ENCODE measurements around the gene FAM163B.

Gene FAM163B

DNA sequence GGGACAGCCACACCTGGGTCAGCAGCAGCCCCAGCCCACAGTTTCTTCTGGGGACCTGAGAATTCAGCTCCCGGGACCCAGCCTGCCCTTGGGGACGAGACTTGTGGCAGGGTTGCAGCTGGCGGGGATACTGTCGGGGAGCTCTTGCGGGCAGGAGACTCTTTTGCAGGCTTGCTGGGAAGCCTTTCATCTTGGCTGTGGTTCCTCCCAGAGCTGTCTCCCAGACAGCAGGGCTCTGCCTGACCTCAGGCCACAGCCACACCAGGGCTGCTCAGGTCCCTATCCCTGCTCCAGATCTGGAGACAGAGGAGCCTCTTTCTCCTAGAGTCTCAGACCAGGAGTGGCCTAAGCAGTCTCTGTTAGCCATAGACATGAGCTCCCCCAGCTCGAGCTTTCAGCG, 79.7 kb downstream of the FAM163B start:
- Histone ChIP-seq H4K20me1 (ENCODE audit: control insufficient read depth, insufficient read depth, low read depth, low read length) (no peaks in the 10 kb centered on the region), H3K4me2 (ENCODE audit: low read length) (no peak overlapping the region), H3K36me3 (ENCODE audit: control insufficient read depth, low read length) (no peaks in the 10 kb centered on the region), H3K27me3 (ENCODE audit: control insufficient read depth, low read length) (peaks cover 13% of the 10 kb centered on the region), H3K9me2 (replicated peaks; ENCODE audit: control insufficient read depth, low read length) (no peaks in the 10 kb centered on the region), H3F3A (ENCODE audit: control insufficient read depth, insufficient read depth) (no peaks in the 10 kb centered on the region), H3K79me2 (ENCODE audit: control insufficient read depth, low read length) (no peaks in the 10 kb centered on the region), H3K9me3 (ENCODE audit: control insufficient read depth, insufficient read depth, low read length) (no peaks in the 10 kb centered on the region), H3K4me3 (ENCODE audit: low read length) (no peak overlapping the region), H3K27ac (ENCODE audit: low read depth, low read length) (no peak overlapping the region), H3K4me1 (ENCODE audit: control insufficient read depth, low read length) (peaks cover 9% of the 10 kb centered on the region)
- TF ChIP-seq EZH2phosphoT487 (IDR thresholded peaks at IDR 0.05; ENCODE audit: borderline replicate concordance, low read length) (no peak), CTCF (IDR thresholded peaks at IDR 0.05; ENCODE audit: low read depth, low read length, poor library complexity, severe bottlenecking) (no peak)

- Histone ChIP-seq H3K36me3 (ENCODE audit: control insufficient read depth, low read length) (no peaks in the 10 kb centered on the region), H3K9me2 (replicated peaks; ENCODE audit: control insufficient read depth, low read length) (no peaks in the 10 kb centered on the region), H3K4me2 (ENCODE audit: low read length) (no peak overlapping the region), H3K27ac (ENCODE audit: low read depth, low read length) (no peak overlapping the region), H3K79me2 (ENCODE audit: control insufficient read depth, low read length) (no peaks in the 10 kb centered on the region), H3K9me3 (ENCODE audit: control insufficient read depth, insufficient read depth, low read length) (no peaks in the 10 kb centered on the region), H3K4me3 (ENCODE audit: low read length) (no peak overlapping the region), H3F3A (ENCODE audit: control insufficient read depth, insufficient read depth) (no peaks in the 10 kb centered on the region), H4K20me1 (ENCODE audit: control insufficient read depth, insufficient read depth, low read depth, low read length) (no peaks in the 10 kb centered on the region), H3K4me1 (ENCODE audit: control insufficient read depth, low read length) (peaks cover 9% of the 10 kb centered on the region), H3K27me3 (ENCODE audit: control insufficient read depth, low read length) (peaks cover 7% of the 10 kb centered on the region)
- TF ChIP-seq EZH2phosphoT487 (IDR thresholded peaks at IDR 0.05; ENCODE audit: borderline replicate concordance, low read length) (no peak), CTCF (IDR thresholded peaks at IDR 0.05; ENCODE audit: low read depth, low read length, poor library complexity, severe bottlenecking) (no peak)
These were observed 80.3 kb downstream of the FAM163B start for GRCh38 chr9:133528876-133529241.

- Histone ChIP-seq H3K36me3 (ENCODE audit: control insufficient read depth, low read length) (no peaks in the 10 kb centered on the region), H4K20me1 (ENCODE audit: control insufficient read depth, insufficient read depth, low read depth, low read length) (no peaks in the 10 kb centered on the region), H3K4me1 (ENCODE audit: control insufficient read depth, low read length) (peaks cover 6% of the 10 kb centered on the region), H3K79me2 (ENCODE audit: control insufficient read depth, low read length) (no peaks in the 10 kb centered on the region), H3K9me3 (ENCODE audit: control insufficient read depth, insufficient read depth, low read length) (no peaks in the 10 kb centered on the region), H3K4me2 (ENCODE audit: low read length) (no peak overlapping the region), H3F3A (ENCODE audit: control insufficient read depth, insufficient read depth) (no peaks in the 10 kb centered on the region), H3K27me3 (ENCODE audit: control insufficient read depth, low read length) (peaks cover 1% of the 10 kb centered on the region), H3K27ac (ENCODE audit: low read depth, low read length) (no peak overlapping the region), H3K4me3 (ENCODE audit: low read length) (no peak overlapping the region), H3K9me2 (replicated peaks; ENCODE audit: control insufficient read depth, low read length) (no peaks in the 10 kb centered on the region)
- no peak for TF ChIP-seq CTCF (IDR thresholded peaks at IDR 0.05; ENCODE audit: low read depth, low read length, poor library complexity, severe bottlenecking)
These were observed 81.0 kb downstream of the FAM163B start for GRCh38 chr9:133528001-133528875.

Measured in DOHH2 (cell line).